Stimulated activated CD4-positive, alpha-beta T cell treated with anti-CD3 and anti-CD28 coated beads, Interleukin-1b, Interleukin-23, amount 100 ng/mL, for 24 hours (primary cell): ENCODE measurements around the gene USP24.

Source experiments
- DNase-seq, 4 experiments: peaks; one replicate each; pipeline ENCODE4 v3.0.0-alpha.2; 2020; ENCODE audit warnings: low read depth in 4 of 4, low spot score in 1 of 4

USP24 gene

GRCh38 chr1:55215194-55216021 lies at the start of gene USP24:
Gene USP24, minus strand, starts transcription at chr1:55215364. Its CDS starts 251 bp downstream, at chr1:55215113.
- peak; percentile 46 to 69 (median 60) for DNase-seq

- DNase-seq = no peak
Measured at GRCh38 chr1:55262822-55263221, 47.7 kb upstream of the USP24 start.

- DNase-seq = no peak
Measured at GRCh38 chr1:55259911-55260609, 44.9 kb upstream of the USP24 start.

DNA sequence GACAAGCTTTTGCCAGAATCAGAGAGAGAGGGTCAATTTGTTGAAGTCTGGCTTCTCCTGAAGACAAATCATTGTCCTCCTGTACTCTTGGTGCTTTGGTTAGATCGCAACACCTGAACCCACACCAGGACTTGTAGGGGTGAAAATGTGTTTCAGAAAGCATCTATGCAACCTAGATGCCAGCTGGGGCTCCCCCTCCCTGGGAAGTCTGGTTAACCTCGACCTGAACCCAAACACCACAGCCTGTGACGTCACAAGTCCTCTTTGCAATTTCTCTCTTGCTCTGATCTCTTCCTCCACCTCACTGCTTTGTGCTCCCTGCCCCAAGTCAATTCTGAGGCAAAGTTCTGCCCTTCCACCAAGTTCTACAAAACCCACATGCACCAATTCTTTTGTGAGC lies 42.8 kb upstream of the USP24 start:
- peak in 1 of 4 experiments; percentile 4 for DNase-seq

GRCh38 chr1:55255901-55256300 lies 40.7 kb upstream of the USP24 start:
- DNase-seq = no peak

- DNase-seq = no peak
Measured at GRCh38 chr1:55252942-55253589, 37.9 kb upstream of the USP24 start.

DNA sequence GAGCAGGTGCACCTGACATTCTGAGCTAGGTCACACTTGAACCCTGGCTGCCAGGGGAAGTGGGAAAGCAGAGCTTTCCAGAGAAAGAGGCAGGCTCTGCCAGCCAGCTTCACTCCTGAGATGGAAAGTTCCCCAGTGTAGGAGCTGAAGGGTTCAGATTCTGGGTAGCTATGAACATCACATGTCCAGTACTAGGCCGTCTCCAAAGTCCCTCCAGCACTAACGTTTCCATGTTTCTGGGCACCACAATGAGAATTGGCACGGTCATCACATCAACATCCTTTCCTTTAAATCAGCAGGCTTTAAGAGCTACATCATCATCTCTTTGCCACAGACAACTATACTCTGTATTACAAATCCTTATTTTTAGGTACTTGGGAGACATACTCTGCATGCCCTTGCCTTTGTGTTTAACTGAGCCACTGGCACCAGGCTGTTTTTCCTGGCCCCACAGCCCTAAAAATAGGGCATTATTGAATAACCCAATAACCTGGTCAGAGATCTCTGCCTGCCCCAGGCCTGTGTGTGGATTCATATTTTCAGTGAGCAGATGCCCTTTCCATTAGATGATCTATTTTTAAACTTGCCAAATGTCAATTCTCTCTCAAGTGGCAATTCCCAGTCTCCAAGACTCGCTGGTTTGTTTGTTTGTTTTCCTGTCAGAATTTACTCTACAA lies 35.4 kb upstream of the USP24 start:
- DNase-seq = no peak

DNA sequence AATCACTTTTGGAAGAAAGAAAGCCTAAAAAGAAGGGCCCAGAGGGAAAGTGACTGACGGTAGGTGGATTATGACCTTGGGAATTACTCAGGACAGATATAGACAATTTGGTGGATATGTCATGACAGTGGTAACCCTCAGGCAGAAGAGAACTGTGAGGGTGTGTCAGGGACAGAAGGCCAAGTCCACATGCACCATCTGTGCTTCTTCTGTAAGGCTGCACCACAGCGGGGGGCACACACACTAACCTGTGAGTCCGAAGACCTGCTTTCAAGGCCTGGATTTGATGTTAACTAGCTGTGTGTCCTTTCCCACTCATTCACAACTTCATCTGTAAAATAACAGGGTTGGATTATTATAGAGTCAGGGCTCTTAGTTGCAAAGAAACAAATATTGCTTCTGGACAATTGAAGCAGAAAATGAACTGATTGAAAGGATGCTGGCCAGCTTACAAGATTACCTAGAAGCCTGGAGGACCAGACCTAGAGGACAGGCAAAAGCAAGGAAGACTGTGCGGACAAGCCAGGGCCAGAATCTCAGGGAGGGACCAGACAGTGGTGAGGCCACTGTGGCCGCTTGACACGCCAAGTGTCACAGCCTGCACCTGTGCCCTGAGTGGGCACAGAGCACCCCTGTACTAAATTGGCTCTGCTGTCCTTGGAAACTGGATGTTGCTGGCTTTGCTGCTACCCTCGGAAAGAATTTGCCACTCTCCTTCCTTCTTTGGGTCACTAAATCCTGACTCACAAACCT lies 34.7 kb upstream of the USP24 start:
- DNase-seq = no peak

- DNase-seq = no peak
Measured at GRCh38 chr1:55246896-55247295, 31.7 kb upstream of the USP24 start.

GRCh38 chr1:55246331-55246730 lies 31.2 kb upstream of the USP24 start:
- no peak for DNase-seq

DNA sequence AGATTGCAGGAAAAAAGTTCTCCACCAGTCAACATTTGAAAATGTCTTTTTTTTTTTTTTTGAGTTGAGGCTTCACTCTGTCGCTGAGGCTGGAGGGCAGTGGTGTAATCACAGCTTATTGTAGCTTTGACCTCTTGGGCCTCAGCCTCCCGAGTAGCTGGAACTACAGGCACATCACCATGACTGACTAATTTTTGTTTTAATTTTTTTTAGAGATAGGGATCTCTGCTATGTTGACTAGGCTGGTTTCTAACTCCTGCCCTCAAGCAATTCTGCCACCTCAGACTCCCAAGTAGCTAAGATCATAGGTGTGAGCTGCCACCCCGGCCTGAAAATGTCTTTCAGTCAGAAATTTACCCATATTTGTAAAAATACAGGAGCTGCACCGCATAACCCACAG lies 30.6 kb upstream of the USP24 start:
- DNase-seq = no peak

GRCh38 chr1:55244476-55245099 lies 29.4 kb upstream of the USP24 start:
- DNase-seq = no peak

GRCh38 chr1:55243655-55244054 lies 28.5 kb upstream of the USP24 start:
- no peak for DNase-seq

DNA sequence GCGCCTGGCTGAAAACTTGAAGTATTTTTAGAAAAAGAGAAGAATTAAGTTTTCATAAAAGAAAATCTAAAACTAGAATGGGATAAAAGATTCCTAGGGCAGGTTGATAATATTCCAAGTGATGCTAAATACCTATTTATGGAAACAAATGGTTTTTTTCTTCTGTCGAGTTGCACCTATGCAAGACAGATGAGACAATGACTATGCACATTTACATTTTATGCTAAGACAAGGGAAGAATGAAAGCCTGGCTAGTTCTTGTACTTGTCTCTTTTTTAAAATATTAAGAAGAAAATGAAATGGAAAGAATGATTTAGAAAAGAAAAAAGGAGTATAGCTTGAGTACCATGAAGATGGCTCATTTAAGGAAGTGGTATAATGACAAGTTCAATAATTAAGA lies 24.4 kb upstream of the USP24 start:
- no peak for DNase-seq

- no peak for DNase-seq
Measured at GRCh38 chr1:55235722-55236121, 20.6 kb upstream of the USP24 start.

DNA sequence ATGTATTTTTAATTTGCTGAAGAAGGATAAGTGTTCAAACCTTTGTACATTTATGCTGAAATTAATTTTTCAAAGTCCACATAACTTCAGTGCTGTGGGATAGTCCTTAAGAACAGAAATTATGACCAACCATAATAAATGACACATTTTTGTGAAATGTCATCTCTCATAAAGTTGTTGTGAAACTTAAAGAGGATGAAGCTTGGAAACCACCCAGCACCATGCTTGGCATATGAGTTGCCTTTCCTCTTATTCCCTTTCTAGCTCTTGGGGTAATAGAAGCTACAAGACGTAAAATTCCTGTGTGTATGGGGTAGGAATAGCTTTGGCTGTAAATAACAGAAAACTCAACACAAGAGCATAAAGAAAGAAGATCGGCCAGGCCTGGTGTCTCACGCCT lies 18.9 kb upstream of the USP24 start:
- no peak for DNase-seq

DNA sequence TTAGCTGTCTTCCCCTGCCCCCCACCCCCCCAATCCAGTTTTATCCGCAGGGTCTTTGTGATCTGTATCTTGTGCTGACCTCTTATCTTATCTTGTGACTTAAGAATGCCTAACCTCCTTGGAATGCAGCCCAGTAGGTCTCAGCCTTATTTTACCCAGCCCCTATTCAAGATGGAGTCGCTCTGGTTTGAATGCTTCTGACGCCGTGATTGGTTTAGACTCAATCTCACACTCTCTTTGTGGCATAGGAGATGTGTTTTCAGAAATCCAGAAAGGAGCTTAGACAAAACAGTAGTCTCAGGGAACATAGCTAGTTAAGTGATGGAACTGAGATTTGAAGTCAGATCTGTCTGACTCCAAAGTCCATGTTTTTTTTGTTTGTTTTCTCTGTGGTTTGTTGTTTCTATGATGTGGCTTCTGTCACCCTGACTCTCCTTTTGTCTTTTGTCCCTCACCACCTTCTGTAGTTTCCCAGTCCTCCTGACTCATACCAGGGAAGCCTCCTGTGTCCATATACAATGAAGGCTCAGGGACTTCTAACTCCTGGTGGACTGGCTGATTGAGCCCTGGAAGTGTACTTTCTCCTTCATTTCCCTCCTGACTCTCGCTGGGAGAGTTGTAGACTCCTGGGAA lies 18.1 kb upstream of the USP24 start:
- no peak for DNase-seq

- no peak for DNase-seq
Measured at GRCh38 chr1:55232448-55233144, 17.4 kb upstream of the USP24 start.

GRCh38 chr1:55231745-55232144 lies 16.6 kb upstream of the USP24 start:
- no peak for DNase-seq
